Measurements from ENCODE around the gene TMEM120B.

DNA sequence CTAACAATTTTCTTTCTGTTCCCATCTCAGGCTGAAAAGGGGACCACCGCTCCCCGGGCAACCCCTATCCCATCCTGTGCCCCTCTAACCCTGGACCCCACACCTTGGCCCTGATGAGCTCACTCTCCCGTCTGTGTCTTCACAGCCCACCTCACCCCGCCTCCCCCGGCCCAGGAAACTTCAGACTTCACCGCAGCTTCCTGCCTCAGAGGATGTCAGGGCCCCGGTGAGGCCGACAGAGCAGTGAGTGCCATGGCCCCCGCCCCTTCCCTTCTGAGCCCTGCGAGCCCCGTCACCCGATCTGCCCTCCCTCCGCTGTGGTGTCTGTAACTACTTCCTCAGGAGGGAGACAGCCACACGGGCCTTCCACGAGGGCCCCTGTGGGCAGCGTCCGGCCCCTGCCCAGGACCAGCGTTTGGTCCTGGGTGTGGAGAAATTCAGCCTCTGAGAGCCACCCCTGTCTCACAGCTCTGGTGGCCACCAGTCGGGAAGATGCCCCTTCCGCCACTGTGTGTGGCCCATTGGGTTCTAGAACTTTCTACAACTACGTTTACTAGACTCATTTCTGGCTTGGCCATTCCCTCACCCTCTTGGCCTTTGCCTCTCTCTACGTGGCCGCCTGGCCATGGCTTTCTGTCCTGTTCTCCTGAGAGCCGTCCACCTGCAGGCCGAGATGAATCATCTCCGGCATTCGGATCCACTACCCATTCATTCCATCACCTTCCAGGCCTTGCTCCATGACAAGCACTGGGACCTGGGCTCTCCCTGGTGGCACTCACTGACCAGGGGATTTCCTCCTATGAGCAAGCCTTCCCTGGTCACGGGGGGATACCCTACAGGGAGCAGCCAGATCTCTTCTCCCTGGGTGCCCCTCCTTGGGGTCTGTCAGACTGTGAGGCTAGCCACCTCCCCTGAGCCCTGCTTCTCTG lies 77.5 kb downstream of the TMEM120B start:
- TF ChIP-seq, protein P1, sequence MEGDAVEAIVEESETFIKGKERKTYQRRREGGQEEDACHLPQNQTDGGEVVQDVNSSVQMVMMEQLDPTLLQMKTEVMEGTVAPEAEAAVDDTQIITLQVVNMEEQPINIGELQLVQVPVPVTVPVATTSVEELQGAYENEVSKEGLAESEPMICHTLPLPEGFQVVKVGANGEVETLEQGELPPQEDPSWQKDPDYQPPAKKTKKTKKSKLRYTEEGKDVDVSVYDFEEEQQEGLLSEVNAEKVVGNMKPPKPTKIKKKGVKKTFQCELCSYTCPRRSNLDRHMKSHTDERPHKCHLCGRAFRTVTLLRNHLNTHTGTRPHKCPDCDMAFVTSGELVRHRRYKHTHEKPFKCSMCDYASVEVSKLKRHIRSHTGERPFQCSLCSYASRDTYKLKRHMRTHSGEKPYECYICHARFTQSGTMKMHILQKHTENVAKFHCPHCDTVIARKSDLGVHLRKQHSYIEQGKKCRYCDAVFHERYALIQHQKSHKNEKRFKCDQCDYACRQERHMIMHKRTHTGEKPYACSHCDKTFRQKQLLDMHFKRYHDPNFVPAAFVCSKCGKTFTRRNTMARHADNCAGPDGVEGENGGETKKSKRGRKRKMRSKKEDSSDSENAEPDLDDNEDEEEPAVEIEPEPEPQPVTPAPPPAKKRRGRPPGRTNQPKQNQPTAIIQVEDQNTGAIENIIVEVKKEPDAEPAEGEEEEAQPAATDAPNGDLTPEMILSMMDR (IDR thresholded peaks at IDR 0.05), result no peak
- peak in 1 of 3 donors; percentile 5 for TF ChIP-seq POLR2A (IDR thresholded peaks at IDR 0.05)

Data from body of pancreas (tissue), 4 donors.